C4-2B (cell line): ENCODE data around the gene HTN3.

ENCODE experiments used
- ZFX ChIP-seq: fragments of 450-650 bp; IDR thresholded peaks from 2 replicates; pipeline ENCODE4 v1.6.1; 2017
- TF ChIP-seq, protein P1 (sequence below): fragments of 450-650 bp; conservative IDR thresholded peaks from 2 replicates; pipeline ENCODE4 v1.5.1; 2017; ENCODE audit warnings: mild to moderate bottlenecking

DNA sequence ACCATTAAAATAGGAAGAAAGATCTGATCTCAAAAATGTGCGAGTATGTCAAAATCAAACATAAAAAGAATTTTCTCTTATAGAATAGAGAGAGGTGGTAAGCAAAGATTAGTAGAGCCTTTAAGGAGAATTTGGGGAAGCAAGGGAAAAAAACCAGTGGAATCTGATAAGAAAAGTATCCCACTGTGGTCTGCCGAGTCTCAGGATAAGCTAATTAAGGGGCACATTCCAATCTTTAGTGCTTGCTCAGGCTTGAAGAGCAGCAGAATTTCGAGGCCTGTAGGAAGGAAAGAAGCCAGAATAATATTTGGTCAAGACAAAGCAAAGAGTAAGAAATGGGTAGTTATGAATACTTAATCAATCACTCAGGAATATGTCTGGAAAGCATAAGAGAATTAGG lies 19.5 kb upstream of the HTN3 start:
- TF ChIP-seq, protein P1, sequence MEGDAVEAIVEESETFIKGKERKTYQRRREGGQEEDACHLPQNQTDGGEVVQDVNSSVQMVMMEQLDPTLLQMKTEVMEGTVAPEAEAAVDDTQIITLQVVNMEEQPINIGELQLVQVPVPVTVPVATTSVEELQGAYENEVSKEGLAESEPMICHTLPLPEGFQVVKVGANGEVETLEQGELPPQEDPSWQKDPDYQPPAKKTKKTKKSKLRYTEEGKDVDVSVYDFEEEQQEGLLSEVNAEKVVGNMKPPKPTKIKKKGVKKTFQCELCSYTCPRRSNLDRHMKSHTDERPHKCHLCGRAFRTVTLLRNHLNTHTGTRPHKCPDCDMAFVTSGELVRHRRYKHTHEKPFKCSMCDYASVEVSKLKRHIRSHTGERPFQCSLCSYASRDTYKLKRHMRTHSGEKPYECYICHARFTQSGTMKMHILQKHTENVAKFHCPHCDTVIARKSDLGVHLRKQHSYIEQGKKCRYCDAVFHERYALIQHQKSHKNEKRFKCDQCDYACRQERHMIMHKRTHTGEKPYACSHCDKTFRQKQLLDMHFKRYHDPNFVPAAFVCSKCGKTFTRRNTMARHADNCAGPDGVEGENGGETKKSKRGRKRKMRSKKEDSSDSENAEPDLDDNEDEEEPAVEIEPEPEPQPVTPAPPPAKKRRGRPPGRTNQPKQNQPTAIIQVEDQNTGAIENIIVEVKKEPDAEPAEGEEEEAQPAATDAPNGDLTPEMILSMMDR, result no peak
- no peak for TF ChIP-seq ZFX
